GM21515 (cell line): ENCODE measurements around the gene YARS1.
"Not testable (repeated sequence)": the region's sequence is repeated elsewhere in the genome, so short reads cannot be mapped to it uniquely, and the experiment has no call there.

ENCODE experiments used
- ATAC-seq: cut with Tn5 transposase; IDR thresholded peaks from one replicate; pipeline ENCODE4 v1.9.1; 2021; ENCODE audit not compliant: unreplicated experiment

Gene YARS1

GRCh38 chr1:32817815-32818786 is 943 bp upstream of the YARS1 start:
- ATAC-seq: peak; percentile 6

- ATAC-seq: peak; percentile 11
Measured at GRCh38 chr1:32816676-32817158, 441 bp downstream of the YARS1 start.

- ATAC-seq: no peak
Measured at GRCh38 chr1:32813941-32814739, 3.0 kb downstream of the YARS1 start.

- no peak for ATAC-seq
Measured at GRCh38 chr1:32811917-32812316, 5.2 kb downstream of the YARS1 start.

- no peak for ATAC-seq
Measured at GRCh38 chr1:32811265-32811664, 5.9 kb downstream of the YARS1 start.

GRCh38 chr1:32810358-32810757 is 6.8 kb downstream of the YARS1 start:
- no peak for ATAC-seq

GRCh38 chr1:32808580-32808979 is 8.6 kb downstream of the YARS1 start:
- ATAC-seq: no peak

GRCh38 chr1:32806910-32807523 is 10.1 kb downstream of the YARS1 start:
- ATAC-seq: no peak

- ATAC-seq: no peak
Measured at GRCh38 chr1:32806290-32806689, 10.9 kb downstream of the YARS1 start.

- ATAC-seq: not testable (repeated sequence)
Measured at GRCh38 chr1:32804460-32804859, 12.7 kb downstream of the YARS1 start.

GRCh38 chr1:32801096-32801715 is 16.0 kb downstream of the YARS1 start:
- ATAC-seq: no peak

- no peak for ATAC-seq
Measured at GRCh38 chr1:32798679-32799416, 18.3 kb downstream of the YARS1 start.

- no peak for ATAC-seq
Measured at GRCh38 chr1:32798191-32798590, 19.0 kb downstream of the YARS1 start.

- no peak for ATAC-seq
Measured at GRCh38 chr1:32797456-32797855, 19.7 kb downstream of the YARS1 start.

GRCh38 chr1:32795763-32796162 is 21.4 kb downstream of the YARS1 start:
- ATAC-seq: not testable (repeated sequence)

- no peak for ATAC-seq
Measured at GRCh38 chr1:32791881-32792280, 25.3 kb downstream of the YARS1 start.

- ATAC-seq: not testable (repeated sequence)
Measured at GRCh38 chr1:32789356-32789755, 27.8 kb downstream of the YARS1 start.

- no peak for ATAC-seq
Measured at GRCh38 chr1:32786856-32787255, 30.3 kb downstream of the YARS1 start.

GRCh38 chr1:32784817-32785216 is 32.3 kb downstream of the YARS1 start:
- ATAC-seq: no peak

- ATAC-seq: no peak
Measured at GRCh38 chr1:32783851-32784250, 33.3 kb downstream of the YARS1 start.
